HepG2 (cell line): Measurements from ENCODE around the gene TTC32. TPM values are rescaled to one million over a fixed set of nuclear protein-coding genes. Genes with fewer than 3 reads are reported as not detected.

Source experiments
- ATAC-seq: fragments of 200-7000 bp; cut with Tn5 transposase; 3 replicates; pipeline ENCODE4 v1.9.1; 2020; ENCODE audit warnings: mild to moderate bottlenecking, moderate library complexity
- BruUV-seq: library from RNA; stranded (reverse); fragments of 400-500 nt; replicated peaks from 2 replicates; lab custom pipeline; 2021; lab: Mats Ljungman, UMichigan
- CTCF ChIA-PET: fragments of 300-600 bp; formaldehyde crosslinking; extraction: SDS; loops from one replicate; lab custom pipeline; 2021; ENCODE audit warnings: low total read pairs, inconsistent platforms, low intra/inter-chr PET ratio; lab: Yijun Ruan, JAX
- POLR2A ChIA-PET: fragments of 350-600 bp; sonication (Branson Sonifier 250); formaldehyde crosslinking; loops from one replicate; lab custom pipeline; 2020; ENCODE audit warnings: antibody characterized with exemption, inconsistent platforms; lab: Yijun Ruan, JAX
- DNase-seq: peaks from one replicate; pipeline ENCODE4 v3.0.0-alpha.2; 2015; ENCODE audit warnings: low spot score
- FAIRE-seq: peaks from 3 replicates; lab custom pipeline; 2011; peaks lifted over from hg19 to GRCh38; lab: Jason Lieb, UNC
- H2AFZ ChIP-seq: one replicate; pipeline ENCODE4 v1.6.1; 2011; ENCODE audit warnings: low read length, inconsistent platforms
- H3K27ac ChIP-seq: fragments of 300-600 bp; 3 replicates; pipeline ENCODE4 v1.8.0; 2011; ENCODE audit warnings: mixed run types, mild to moderate bottlenecking, mixed read lengths, low read length, inconsistent platforms; ENCODE audit not compliant: insufficient read depth; ENCODE audit errors: extremely low read length
- H3K27me3 ChIP-seq, 2 experiments: fragments of 200-600 bp in 1 of 2; 2 replicates in 1 of 2; 3 replicates in 1 of 2; pipeline versions ENCODE4 v1.6.0 to v1.8.0; 2011; ENCODE audit warnings: low read length in 2 of 2, mild to moderate bottlenecking in 2 of 2, moderate library complexity in 2 of 2, inconsistent platforms in 1 of 2; ENCODE audit not compliant: insufficient read depth in 2 of 2, control insufficient read depth in 1 of 2
- H3K36me3 ChIP-seq, 2 experiments: fragments of 200-600 bp in 1 of 2; replicated peaks in 1 of 2; 2 replicates in 1 of 2; 3 replicates in 1 of 2; pipeline versions ENCODE4 v1.5.1 to v1.8.0; 2011; ENCODE audit warnings: low read length in 2 of 2, inconsistent platforms in 1 of 2; ENCODE audit not compliant: insufficient read depth in 2 of 2, control insufficient read depth in 1 of 2
- H3K4me1 ChIP-seq: 2 replicates; pipeline ENCODE4 v1.5.1; 2012; ENCODE audit warnings: low read length, inconsistent platforms; ENCODE audit not compliant: insufficient read depth
- H3K4me2 ChIP-seq: 2 replicates; pipeline ENCODE4 v1.6.0; 2011; ENCODE audit warnings: low read depth, low read length, inconsistent platforms
- H3K4me3 ChIP-seq, 3 experiments: fragments of 200-600 bp in 1 of 3; sonication (generic), shearing (Covaris generic) in 1 of 3; replicated peaks in 1 of 3; 2 replicates each; pipeline ENCODE4 v1.5.1; 2011 to 2016; ENCODE audit warnings: low read length in 3 of 3, inconsistent platforms in 2 of 3, low read depth in 2 of 3, mild to moderate bottlenecking in 2 of 3, control low read depth in 1 of 3, mixed read lengths in 1 of 3; ENCODE audit not compliant: insufficient read depth in 1 of 3
- H3K79me2 ChIP-seq: one replicate; pipeline ENCODE4 v1.6.1; 2011; ENCODE audit warnings: low read length, inconsistent platforms; ENCODE audit not compliant: insufficient read depth
- H3K9ac ChIP-seq: 2 replicates; pipeline ENCODE4 v1.6.0; 2011; ENCODE audit warnings: mild to moderate bottlenecking, low read depth, low read length, inconsistent platforms; ENCODE audit not compliant: insufficient read depth
- H3K9me3 ChIP-seq: 2 replicates; pipeline ENCODE4 v1.5.1; 2012; ENCODE audit warnings: mild to moderate bottlenecking, low read length
- H4K20me1 ChIP-seq: 2 replicates; pipeline ENCODE4 v1.6.0; 2011; ENCODE audit warnings: inconsistent platforms, mild to moderate bottlenecking, low read length, moderate library complexity; ENCODE audit not compliant: insufficient read depth
- ATF5 ChIP-seq: sonication (generic); formaldehyde crosslinking; IDR thresholded peaks from 2 replicates; pipeline ENCODE4 v1.4.0; 2020; ENCODE audit warnings: mild to moderate bottlenecking, low read depth, missing genetic modification reagents
- PAX8 ChIP-seq: sonication (generic); formaldehyde crosslinking; IDR thresholded peaks from 2 replicates; pipeline ENCODE4 v1.8.0; 2022; ENCODE audit warnings: mild to moderate bottlenecking, missing genetic modification reagents, borderline replicate concordance
- PHF5A ChIP-seq: IDR thresholded peaks from one replicate; pipeline ENCODE4 v1.6.1; 2018; ENCODE audit warnings: low read depth, missing genetic modification reagents; ENCODE audit not compliant: unreplicated experiment
- SNRNP70 ChIP-seq: fragments of 200-400 bp; formaldehyde crosslinking; IDR thresholded peaks from 2 replicates; pipeline ENCODE4 v1.6.1; 2017; ENCODE audit warnings: mild to moderate bottlenecking, low read depth, low read length, moderate library complexity
- ZNF282 ChIP-seq: fragments of 450-650 bp; IDR thresholded peaks from 2 replicates; pipeline ENCODE4 v1.6.1; 2018; ENCODE audit not compliant: partially characterized antibody
- ZNF530 ChIP-seq: sonication (generic); formaldehyde crosslinking; IDR thresholded peaks from 2 replicates; pipeline ENCODE4 v1.5.0; 2020; ENCODE audit warnings: low read depth, mild to moderate bottlenecking, missing genetic modification reagents
- ZNF761 ChIP-seq: sonication (generic); formaldehyde crosslinking; conservative IDR thresholded peaks from 2 replicates; pipeline ENCODE4 v1.4.0; 2020; ENCODE audit warnings: mild to moderate bottlenecking, missing genetic modification reagents
- ZNF879 ChIP-seq: sonication (generic); formaldehyde crosslinking; IDR thresholded peaks from 2 replicates; pipeline ENCODE4 v1.8.1; 2023; ENCODE audit warnings: missing genetic modification reagents
- WGBS: methylation state at CpG from one replicate; pipeline ENCODE4 v1.1.6; 2017; ENCODE audit warnings: low lambda C conversion rate; 5-methylcytosine and 5-hydroxymethylcytosine counted together
- in situ Hi-C: cut with HindIII; loops from 2 replicates; pipeline ENCODE4 v1.10.0; 2017; ENCODE audit warnings: low pct_unique_long_range_greater_than_20kb; ENCODE audit not compliant: extremely low pct_ligation_motif_present
- intact Hi-C: fragments of 100-400 bp; cut with micrococcal nuclease; formaldehyde crosslinking; loops from one replicate; pipeline ENCODE4 v1.10.0; 2022; ENCODE audit not compliant: unreplicated experiment
- polyA plus RNA-seq, 8 experiments: library from polyadenylated mRNA; depleted of rRNA in 3 of 8; stranded (reverse) in 7 of 8; unstranded in 1 of 8; fragments of >200 nt; fragmentation: Illumina TruSeq in 4 of 8; extraction: Trizol in 4 of 8; gene quantifications; 2 replicates each; pipeline versions ENCODE4 v1.2.1 to v1.2.3, GENCODE V29; 2011 to 2016; ENCODE audit warnings: low read depth in 4 of 8, missing spikeins in 1 of 8, mixed read lengths in 1 of 8; ENCODE audit not compliant: insufficient read depth in 1 of 8
- total RNA-seq, 5 experiments: library from RNA; depleted of rRNA; stranded (reverse); fragments of >200 nt; fragmentation: Illumina TruSeq; extraction: Trizol; gene quantifications; 2 replicates each; pipeline ENCODE4 v1.2.3, GENCODE V29; 2016; ENCODE audit warnings: low read depth in 1 of 5

TTC32 gene
- total and polyA plus RNA-seq, 2 of the 13 experiments (the other 11 are each of a cell fraction or from before 2014, with no cell fraction given): 21.6 to 38.3 TPM

- no peak for TF ChIP-seq ZNF761 (CRISPR knock-in tag)
- TF ChIP-seq, all 625 proteins: peak for 16
Observed at GRCh38 chr2:19933351-19933981, 31.7 kb upstream of the TTC32 start (continued).

GRCh38 chr2:19932928-19933327 is 31.1 kb upstream of the TTC32 start:
- FAIRE-seq (no peak), ATAC-seq (peak; percentile 35; the same call in 1 of the 3 replicates), DNase-seq (no peak)
- peaks cover 10% of the 10 kb centered on the region for H3K9me3 ChIP-seq
- H3K9ac ChIP-seq: peak overlapping the region; percentile 43; the same call in 1 of the 2 replicates
- WGBS: 96% methylated on average over 2 of the region's 2 CpGs
- no peaks in the 10 kb centered on the region for H3K79me2 ChIP-seq
- intact Hi-C loops: no loop called here
- ChIA-PET POLR2A (interaction anchor here (1.3 to 1.5 kb wide), 3 partner anchors 33 to 120 kb away, joined by 3 read pairs; partner anchors contain the start of gene LAPTM4A), CTCF (no interaction called here)
- BruUV-seq: no TSS peak
- H3K27ac ChIP-seq: peak overlapping the region; percentile 61
- H3K4me2 ChIP-seq: peak overlapping the region; percentile 55; the same call in 1 of the 2 replicates
- no peak overlapping the region for H2AFZ ChIP-seq
- peaks cover 26% of the 10 kb centered on the region for H3K4me1 ChIP-seq
- H4K20me1 ChIP-seq: no peaks in the 10 kb centered on the region
- TF ChIP-seq SNRNP70 (no peak), ZNF530 (CRISPR knock-in tag) (no peak), ZNF282 (no peak), ZNF879 (CRISPR knock-in tag) (no peak), ATF5 (no peak), PAX8 (CRISPR knock-in tag) (no peak), PHF5A (CRISPR knock-in tag) (no peak)
- peaks cover 9 to 50% of the 10 kb centered on the region in 2 experiments for H3K36me3 ChIP-seq
- no peaks in the 10 kb centered on the region for H3K27me3 ChIP-seq
- H3K4me3 ChIP-seq: no peak overlapping the region
- in situ Hi-C loops: no loop called here
